GM19452 (cell line): Measurements from ENCODE around the gene NBPF20.
"Not testable (repeated sequence)": the region's sequence is repeated elsewhere in the genome, so short reads cannot be mapped to it uniquely, and the experiment has no call there.

Experiments
- ATAC-seq: cut with Tn5 transposase; IDR thresholded peaks from one replicate; pipeline ENCODE4 v1.9.1; 2021; ENCODE audit not compliant: unreplicated experiment

NBPF20 gene

DNA sequence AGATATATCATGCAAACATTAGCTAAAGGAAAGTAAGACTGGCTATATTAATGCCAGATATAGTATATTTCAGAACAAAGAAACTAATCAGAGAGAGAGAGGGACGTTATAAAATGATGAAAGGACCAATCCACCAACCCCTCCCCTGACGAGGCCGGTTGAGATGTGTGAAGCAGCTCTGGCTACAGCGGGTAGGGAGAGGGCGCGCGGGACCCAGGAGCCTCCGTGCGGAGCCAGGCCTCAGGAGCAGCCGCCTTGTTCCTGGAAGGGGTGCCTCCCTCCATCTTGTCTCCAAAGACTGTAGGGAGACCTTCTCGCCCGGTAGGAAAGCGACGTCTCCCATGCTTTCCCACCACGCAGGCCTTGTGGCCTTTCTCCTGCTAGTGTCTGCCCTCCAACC lies 5.4 kb upstream of the NBPF20 start:
- not testable (repeated sequence) for ATAC-seq

DNA sequence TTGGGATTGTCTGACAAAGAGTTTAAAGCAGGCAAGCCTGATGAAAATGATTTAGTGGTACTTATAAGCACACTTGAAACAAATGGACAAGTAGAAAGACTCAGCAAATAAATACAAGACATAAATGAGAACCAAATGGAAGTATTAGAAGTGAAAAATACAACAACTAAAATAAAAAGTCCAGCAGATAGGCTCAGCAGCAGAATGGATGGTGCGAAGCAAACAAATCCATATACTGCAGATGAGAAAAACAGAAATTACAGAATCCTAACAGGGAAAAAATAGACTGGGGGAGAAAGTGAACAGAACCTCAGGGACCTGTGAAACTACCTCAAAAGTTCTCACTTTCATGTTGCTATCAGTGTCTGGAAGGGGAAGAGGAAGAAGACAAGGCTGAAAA lies 3.9 kb upstream of the NBPF20 start:
- ATAC-seq: not testable (repeated sequence)

DNA sequence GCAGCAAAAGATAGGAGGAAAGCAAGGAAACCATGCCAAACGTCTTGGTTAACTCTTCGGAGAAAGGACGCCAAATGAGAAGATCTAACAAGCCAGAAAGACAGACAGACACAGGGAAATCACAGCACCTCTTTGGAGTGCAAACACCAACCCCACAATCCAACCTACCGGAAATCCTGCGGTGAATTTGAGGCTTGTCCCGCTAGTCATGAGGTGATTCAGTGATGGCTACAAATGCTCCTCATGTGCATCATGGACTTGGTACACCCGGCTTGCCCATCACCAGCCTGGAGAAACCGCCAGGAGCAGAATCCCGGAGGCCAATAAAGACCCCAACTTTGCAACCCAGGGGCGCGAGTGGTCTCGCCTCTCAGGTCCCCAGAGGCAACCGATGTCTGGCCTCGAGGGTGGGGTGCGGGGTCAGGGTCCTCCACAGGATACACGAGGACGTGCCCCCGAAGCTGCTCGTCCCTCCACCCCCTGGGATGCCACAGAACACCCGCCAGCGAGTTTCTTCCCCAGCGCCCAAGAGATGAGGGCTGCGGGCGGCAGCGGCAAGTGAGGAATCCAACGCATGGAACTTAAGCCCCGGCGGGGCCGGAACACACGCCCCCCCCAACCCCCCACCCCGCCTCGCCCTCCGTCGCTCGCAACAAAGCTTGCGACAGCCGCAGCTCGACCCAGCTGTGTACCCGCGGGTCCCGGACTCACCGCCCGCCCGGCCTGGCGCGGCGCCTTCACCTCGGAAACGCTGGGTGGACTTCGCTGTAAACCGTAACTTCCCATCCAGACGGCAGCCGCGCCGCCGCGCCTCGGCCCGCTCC lies 579 bp downstream of the NBPF20 start:
- ATAC-seq: peak; percentile 53

DNA sequence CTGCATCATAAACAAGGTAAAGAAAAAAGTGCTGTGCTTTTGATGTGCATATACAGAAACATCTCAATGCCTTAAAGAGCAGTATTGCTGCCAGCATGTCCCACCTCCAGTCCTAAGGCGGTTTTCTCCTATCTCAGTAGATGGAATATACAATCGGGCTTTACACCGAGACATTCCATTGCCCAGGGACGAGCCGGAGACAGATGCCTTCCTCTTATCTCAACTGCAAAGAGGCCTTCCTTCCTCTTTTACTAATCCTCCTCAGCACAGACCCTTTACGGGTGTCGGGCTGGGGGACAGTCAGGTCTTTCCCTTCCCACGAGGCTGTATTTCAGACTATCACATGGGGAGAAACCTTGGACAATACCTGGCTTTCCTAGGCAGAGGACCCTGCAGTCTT lies 10.3 kb downstream of the NBPF20 start:
- ATAC-seq: not testable (repeated sequence)

DNA sequence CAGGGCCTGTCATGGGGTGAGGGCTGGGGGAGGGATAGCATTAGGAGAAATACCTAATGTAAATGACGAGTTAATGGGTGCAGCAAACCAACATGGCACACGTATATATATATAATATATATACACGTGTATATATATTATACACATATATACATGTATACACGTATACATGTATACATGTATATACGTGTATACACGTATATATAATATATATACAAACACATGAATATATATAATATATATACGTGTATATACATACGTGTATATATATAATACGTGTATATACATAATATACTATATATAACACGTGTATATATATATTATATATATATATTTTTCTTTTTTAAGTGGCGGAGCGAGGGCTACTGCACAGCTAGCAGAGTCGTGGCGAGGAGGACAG lies 18.1 kb downstream of the NBPF20 start:
- not testable (repeated sequence) for ATAC-seq

DNA sequence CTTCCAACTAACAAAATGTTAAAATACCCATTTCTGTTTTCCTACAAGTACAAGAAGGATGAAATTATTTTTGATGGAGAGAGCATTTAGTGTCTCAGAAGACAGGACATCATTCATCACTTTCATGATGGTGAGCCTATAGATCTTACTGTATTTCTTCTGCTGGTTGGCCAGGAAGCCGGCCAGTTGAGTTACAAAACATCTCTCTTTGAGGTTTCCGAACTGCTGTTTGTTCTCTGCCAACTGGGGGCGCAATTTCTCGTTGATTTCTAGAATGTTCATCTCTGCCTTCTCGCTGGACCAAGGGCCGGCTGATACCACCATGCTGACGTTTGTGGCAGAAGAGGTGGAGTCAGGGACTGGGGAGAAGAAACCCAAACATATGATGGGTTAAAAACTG lies 20.5 kb downstream of the NBPF20 start:
- not testable (repeated sequence) for ATAC-seq

DNA sequence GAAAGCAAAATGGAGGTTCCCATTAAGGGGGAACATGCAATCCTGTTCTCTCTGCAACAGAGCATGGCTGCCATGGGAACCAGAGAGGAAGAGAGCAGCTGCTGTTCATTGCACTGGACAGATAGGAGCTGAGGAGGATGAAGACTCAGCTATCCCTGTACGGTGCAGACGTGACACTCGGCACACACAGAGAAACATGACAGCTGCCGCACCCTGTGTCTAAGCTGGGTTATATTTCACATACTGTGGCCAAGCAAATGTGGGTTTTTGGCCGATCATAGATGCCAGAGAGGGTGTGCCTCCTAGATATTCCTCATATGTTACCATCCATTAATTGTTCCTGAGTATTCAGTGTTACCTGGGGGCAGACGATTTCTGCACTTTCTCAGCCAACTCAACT lies 24.7 kb downstream of the NBPF20 start:
- not testable (repeated sequence) for ATAC-seq
